IPS DF 19.7 (cell line): ENCODE results near the gene MVB12B.

Experiments used
- DNase-seq: peaks from one replicate; pipeline ENCODE4 v3.0.0-alpha.2; 2013; ENCODE audit warnings: low read depth, low spot score

The MVB12B gene

GRCh38 chr9:126517833-126518356 lies 191.3 kb downstream of the MVB12B start:
- no peak for DNase-seq

GRCh38 chr9:126518763-126519162 lies 192.1 kb downstream of the MVB12B start:
- no peak for DNase-seq

GRCh38 chr9:126519660-126520420 lies 193.2 kb downstream of the MVB12B start:
- no peak for DNase-seq

DNA sequence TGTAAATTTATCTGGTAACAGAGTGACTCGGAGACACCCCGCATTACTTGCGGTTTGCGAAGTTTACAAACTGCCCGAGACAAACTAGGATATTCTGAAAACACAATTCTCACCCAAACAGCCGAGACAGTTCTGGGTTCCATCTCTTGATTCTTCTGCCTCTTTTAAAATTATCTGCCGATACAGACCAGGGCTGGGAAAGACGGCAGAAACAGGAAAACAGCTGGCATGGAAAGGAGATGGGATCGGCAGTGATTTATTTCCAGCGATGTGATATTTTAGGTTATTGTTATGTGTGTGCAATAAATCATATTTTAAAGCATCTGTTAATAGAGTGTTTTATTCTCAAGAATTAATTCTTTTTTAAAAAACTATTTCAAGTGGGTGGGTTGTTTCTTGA lies 193.8 kb downstream of the MVB12B start:
- no peak for DNase-seq

- no peak for DNase-seq
Observed at GRCh38 chr9:126521089-126521488, 194.5 kb downstream of the MVB12B start.

DNA sequence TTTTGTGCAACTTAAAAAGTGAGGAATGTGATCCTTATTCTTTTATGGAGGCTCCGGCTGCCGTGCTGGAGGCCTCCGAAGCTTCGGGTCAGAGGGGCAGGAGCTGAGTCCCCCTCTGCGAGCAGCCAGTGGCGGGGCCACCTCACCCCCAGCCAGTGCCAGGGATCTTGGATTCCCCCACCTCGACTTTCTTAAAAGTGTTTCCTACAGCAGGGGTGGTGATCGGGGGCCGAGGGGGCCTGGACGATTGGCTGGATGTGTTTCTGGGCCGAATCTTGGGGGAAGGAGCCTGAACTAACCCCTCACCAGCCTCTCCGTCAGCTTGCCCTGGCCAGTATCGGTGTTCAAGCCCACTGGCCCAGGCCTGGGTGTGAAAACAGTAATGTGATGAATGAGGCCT lies 194.9 kb downstream of the MVB12B start:
- DNase-seq, result no peak

DNA sequence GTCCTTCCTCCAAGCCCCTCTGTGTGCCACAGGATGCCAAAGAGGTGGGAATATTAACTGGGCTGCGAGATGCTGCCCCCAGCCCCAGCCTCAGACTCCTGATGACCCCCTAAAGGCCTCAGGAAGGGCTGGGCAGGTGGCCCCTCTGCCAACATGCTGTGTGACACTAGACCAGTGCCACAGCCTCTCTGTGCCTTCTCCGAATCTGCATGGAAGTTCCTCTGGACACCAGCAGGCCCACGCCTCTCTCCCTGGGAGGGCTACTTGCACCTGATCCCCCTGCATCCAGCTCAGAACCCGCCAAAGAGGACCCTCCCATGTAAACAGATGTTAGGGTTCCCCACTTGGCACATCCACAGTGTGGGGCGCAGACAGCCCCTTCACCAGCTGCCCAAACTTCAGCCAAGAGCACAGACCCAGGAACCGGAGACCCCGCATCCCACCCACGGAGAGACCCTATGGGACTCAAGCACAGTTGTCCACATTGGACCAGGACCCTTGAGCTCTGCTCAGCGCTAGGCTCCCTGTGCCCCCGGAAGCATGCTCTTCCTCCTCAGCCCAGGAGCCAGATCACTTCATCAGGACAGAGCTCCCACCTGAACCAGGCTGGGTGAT lies 195.5 kb downstream of the MVB12B start:
- no peak for DNase-seq

DNA sequence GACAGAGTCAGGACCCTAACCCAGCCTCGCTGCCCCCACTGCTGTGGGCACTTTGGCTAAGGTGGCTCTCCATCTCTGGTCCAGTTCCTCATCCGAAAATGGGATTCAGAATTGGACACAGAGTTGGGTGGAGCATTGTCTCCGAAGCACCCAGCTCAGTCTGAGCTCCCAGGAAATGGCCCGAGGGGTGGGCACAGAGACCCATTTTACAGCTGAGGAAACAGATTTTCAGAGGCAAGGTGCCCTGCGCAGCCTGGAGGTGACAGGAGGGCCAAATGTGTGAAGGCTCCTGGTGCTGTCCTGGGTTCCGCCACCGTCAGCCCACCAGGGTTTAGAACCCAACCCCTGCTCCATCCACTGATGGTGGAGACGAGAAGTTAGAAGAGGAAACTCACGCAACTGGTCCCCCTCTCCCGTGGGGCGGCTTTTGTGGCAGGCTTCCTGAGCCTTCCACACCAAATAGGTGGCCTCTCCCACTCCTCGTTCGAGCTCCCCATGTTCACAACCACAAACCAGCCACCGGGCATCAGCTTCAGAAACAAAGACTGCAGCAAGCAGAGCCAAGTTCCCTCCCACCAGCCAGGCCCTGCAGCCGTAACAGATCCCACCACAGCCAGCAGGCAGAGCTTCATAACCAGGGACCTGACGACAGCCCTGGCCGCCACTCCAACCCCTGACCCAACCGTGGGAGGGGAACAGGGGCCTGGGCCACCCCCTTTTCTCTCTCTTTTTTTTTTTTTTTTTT lies 196.2 kb downstream of the MVB12B start:
- DNase-seq, result no peak

DNA sequence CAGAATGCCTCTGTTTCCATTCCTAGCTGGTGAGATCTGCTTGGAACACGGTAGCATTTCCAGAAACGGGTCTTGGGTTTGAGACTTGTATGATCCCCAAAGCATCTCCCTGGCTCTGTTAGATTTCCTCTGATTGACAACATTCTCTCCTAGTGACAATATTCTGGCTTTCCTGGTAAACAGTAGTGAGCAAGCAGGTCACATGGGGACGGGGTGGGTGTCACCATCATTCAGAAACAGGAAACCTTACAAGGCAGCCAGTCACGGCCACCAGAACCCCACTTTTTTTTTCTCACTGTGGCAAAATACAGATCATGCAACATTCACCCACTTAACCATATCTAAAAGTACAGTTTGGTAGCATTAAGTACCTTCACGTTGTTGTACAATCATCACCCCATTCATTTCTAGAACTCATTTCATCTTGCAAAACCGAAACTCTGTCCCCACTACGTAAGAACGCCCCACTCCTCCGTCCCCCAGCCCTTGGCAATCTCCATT lies 197.0 kb downstream of the MVB12B start:
- no peak for DNase-seq

GRCh38 chr9:126524353-126525077 lies 197.9 kb downstream of the MVB12B start:
- DNase-seq, result no peak

DNA sequence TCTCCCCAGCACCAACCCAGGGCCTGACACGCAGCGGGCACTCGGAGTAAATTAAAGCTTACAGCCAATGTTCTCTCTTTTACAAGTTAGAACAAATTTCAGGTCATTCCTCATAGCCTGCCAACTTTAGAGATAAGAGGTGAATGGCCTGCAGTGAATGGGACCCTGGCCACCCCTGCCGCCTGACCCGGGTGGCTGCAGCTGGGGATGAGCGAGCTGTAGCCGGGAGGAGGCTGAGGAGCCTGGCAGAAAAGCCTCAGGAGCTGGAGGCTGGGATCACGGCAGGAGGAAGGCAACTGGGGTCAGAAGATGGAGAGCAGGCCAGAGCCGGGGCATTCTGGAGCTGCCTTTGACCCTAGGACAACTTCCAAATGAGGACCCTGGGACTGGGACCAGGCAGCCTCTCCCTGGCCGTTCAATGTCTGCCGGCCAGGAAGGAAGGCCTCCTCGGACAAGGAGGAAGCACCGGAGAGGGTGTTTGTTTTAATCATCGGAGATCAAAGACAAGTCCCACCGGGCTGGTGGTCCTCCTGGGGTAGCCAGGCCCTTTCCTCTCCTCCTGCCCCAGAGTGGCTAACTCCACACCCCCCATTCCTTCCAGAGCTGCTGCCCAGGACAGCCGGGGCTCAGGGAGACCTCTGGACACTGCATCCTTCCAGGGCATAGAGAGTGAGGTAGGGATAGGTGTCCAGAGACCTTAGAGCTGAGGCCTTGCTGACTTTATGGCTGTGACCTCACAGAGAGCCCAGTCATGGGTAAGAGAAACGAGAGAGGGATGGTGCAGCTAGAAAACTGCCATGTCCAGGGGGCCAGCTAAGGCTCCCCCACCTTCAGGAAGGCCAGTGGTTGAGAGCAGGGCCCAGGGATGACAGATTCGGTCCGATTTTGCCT lies 199.8 kb downstream of the MVB12B start:
- DNase-seq, result no peak

- no peak for DNase-seq
Observed at GRCh38 chr9:126527109-126527825, 200.6 kb downstream of the MVB12B start.

DNA sequence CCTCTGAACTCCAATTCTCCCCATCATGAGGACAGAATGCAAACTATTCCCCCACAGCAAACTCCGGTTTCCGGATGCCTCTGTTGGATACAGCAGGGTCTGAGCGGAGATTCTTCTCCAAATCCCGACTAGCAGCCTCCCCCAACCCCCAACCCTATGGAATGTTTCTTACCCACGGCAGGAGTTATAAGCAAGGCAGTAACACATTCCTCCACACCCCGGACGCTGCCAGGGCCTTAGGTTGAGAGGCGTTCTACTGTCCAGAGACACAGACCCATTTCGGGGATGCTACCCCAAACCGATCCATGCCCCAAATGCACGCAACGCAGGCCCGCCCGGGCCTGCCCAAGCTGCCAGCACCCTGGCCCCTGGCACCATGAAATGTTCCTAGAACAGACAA lies 201.5 kb downstream of the MVB12B start:
- no peak for DNase-seq

GRCh38 chr9:126528915-126529314 lies 202.3 kb downstream of the MVB12B start:
- no peak for DNase-seq

GRCh38 chr9:126531035-126531571 lies 204.5 kb downstream of the MVB12B start:
- DNase-seq, result no peak

DNA sequence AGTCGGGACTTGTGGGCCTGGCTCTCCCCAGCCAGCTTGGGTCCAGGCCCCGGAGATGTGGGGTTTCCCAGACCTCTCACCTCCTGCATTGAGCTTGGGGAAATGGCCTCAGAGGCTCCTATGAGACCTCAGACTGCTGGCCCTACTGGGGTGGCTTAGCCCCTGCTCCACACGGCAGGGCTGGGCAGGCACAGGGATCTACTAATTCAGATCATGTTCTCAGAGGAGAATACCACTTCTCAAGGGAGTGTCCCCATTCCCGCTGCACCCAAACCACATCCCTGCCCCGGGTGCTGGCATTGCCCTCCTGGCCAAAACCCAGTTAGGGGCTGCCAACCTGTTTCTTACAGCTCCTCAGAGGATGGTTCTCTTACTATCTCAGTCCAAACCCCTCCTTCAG lies 205.0 kb downstream of the MVB12B start:
- DNase-seq, result no peak

DNA sequence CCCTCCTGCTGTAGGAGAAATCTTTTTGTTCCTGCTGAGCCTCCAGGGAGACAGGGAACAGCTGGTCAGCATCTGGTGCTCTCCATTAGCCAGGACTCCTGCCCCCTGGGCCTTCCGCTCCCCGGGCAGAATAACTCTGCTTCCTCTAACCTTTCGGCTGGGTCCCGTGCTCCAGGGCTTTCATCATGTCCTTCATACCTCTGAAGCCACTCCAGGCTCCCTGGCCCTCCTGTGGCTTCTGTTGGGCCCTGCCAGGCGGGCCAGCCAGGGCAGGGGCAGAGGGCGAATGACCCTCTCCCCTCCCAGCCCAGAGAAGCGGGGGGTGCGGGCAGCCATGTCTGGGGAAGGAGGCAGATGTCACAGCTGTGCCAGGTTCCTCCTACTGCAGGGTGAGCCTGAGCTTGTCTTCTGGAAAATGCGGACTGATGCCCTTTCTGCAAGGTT lies 205.4 kb downstream of the MVB12B start:
- DNase-seq, result no peak

GRCh38 chr9:126532489-126532888 lies 205.9 kb downstream of the MVB12B start:
- no peak for DNase-seq
